Measurements from ENCODE around the gene CCSAP.

- TF ChIP-seq CTCF (IDR thresholded peaks at IDR 0.05; ENCODE audit: low read depth, low read length, poor library complexity, severe bottlenecking): no peak
- no peak for TF ChIP-seq EZH2phosphoT487 (IDR thresholded peaks at IDR 0.05; ENCODE audit: borderline replicate concordance, low read length)
Measured at GRCh38 chr1:229309074-229309473, 33.8 kb downstream of the CCSAP start.
